ENCODE measurements around the gene FEV. TPM values are rescaled to one million over a fixed set of nuclear protein-coding genes. Genes with fewer than 3 reads are reported as not detected.

FEV gene
- total RNA-seq, 2 donors from 2014 or later = not detected

DNA sequence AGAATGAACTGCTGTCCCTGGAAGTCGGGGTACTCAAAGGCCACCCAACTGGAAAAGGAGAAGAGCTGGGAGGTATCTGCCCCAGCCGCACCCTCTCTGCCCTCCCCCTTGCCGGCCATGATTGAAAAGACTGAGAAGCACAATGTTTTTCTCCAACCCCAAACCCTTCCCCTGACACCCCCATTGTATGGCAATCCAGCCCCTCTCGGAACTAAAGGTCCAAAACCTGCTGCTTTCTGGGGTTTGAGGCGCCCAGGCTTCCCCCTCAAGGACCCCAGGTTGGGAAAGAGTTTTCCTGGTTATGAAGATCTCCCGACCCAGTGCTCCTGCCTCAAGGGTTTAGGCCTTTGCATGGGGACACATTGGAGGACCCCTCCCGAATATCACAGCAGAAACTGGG lies 7.2 kb upstream of the FEV start:
- H3K27me3 Mint-ChIP-seq = peaks cover 65% of the 10 kb centered on the region
- no peak overlapping the region for H3K4me3 Mint-ChIP-seq
- ATAC-seq (replicated peaks) = no peak
- H3K27ac Mint-ChIP-seq = no peak overlapping the region
- no peaks in the 10 kb centered on the region for H3K36me3 Mint-ChIP-seq (ENCODE audit: low read depth)
- H3K9me3 Mint-ChIP-seq = no peaks in the 10 kb centered on the region
- no peaks in the 10 kb centered on the region for H3K4me1 Mint-ChIP-seq

DNA sequence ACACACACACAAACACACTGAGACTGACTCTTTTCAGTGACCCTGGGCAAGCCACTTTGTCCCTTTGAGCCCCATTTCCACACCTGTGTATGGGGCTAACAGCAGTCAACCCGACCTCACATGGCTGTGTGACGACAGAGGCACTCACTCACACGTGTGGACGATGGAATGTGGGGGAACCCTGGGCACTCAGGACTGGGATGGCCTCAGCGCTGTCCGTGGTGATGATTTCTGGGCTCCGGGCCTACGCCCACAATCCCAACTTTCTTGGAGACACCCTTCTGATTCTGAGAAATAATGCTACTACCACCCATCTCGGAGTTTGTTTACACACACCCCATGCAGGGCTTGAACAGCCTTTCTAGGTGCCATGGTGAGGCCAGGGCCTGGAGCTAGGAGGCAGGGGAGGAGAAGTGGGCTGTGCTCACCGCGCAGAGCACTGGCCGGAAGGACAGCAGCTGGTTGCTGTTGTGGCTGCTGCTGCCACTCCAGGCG lies 6.7 kb upstream of the FEV start:
- peaks cover 66% of the 10 kb centered on the region for H3K27me3 Mint-ChIP-seq
- ATAC-seq (replicated peaks) = no peak
- no peaks in the 10 kb centered on the region for H3K4me1 Mint-ChIP-seq
- no peak overlapping the region for H3K4me3 Mint-ChIP-seq
- no peak overlapping the region for H3K27ac Mint-ChIP-seq
- H3K36me3 Mint-ChIP-seq (ENCODE audit: low read depth) = no peaks in the 10 kb centered on the region
- no peaks in the 10 kb centered on the region for H3K9me3 Mint-ChIP-seq

DNA sequence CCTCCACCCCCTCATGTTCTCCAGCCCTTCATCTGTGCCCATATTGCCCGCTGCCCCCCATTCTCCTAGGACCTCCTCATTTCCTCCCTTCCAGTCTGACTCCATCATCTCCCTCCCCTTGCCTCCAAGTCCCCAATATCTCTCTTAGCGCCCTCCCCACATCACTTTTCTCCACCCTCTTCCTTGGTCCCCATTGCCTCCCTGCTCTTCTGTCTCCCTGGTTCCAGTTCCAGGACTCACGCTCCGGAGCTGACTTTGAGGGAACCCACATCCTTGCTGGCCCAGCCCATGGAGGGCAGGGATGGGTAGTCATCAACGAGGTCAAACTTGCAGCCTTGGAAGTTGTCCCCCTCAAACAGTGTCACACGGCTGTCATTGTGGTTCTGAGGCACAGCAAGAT lies 5.6 kb upstream of the FEV start:
- Mint-ChIP-seq H3K4me3 (no peak overlapping the region), H3K27ac (no peak overlapping the region), H3K27me3 (peaks cover 72% of the 10 kb centered on the region), H3K9me3 (no peaks in the 10 kb centered on the region), H3K4me1 (no peaks in the 10 kb centered on the region), H3K36me3 (ENCODE audit: low read depth) (no peaks in the 10 kb centered on the region)
- ATAC-seq (replicated peaks) = no peak

DNA sequence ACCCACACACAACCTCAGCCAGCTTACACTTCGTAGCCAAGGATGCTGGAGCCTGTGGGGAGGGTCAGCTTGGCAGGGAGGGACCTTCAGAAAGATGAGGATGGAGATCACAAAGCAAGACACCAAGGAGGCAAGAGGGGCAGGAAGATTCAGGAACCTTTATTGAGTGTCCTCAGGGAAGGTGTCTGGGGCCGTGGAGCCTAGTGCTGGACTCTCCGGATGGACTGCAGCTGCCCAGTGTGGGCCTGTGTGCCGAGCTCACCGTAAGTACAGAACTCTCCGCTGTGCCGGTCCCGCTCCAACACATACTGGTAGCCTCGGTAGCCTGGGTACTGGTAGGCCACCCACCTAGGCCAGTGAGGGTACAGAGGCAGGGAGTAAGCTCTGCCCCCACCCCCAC lies 5.1 kb upstream of the FEV start:
- Mint-ChIP-seq H3K4me1 (no peaks in the 10 kb centered on the region), H3K27ac (no peak overlapping the region), H3K27me3 (peaks cover 68% of the 10 kb centered on the region), H3K4me3 (no peak overlapping the region), H3K9me3 (no peaks in the 10 kb centered on the region), H3K36me3 (ENCODE audit: low read depth) (no peaks in the 10 kb centered on the region)
- no peak for ATAC-seq (replicated peaks)

DNA sequence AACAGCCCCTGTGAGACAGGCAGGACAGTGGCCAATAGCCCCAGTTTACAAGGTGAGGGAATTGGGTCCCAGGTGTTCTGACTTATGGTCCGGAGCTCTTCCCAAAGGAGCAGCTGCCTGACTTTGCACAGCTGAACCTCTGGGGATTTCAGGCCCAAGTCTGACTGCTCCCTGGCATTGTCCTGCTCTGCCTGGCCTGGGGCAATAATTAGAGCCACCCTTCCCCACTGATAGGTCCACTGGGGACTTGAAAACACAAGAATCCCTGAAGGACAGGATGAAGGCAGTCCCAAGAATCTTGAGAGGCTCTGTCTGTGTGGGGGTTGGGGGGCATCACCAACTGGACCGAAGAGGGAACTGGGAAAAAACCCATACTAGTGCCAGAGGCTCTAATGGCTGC lies 3.7 kb upstream of the FEV start:
- H3K27ac Mint-ChIP-seq = no peak overlapping the region
- H3K4me1 Mint-ChIP-seq = no peaks in the 10 kb centered on the region
- no peak overlapping the region for H3K4me3 Mint-ChIP-seq
- ATAC-seq (replicated peaks) = no peak
- peaks cover 72% of the 10 kb centered on the region for H3K27me3 Mint-ChIP-seq
- no peaks in the 10 kb centered on the region for H3K36me3 Mint-ChIP-seq (ENCODE audit: low read depth)
- no peaks in the 10 kb centered on the region for H3K9me3 Mint-ChIP-seq

DNA sequence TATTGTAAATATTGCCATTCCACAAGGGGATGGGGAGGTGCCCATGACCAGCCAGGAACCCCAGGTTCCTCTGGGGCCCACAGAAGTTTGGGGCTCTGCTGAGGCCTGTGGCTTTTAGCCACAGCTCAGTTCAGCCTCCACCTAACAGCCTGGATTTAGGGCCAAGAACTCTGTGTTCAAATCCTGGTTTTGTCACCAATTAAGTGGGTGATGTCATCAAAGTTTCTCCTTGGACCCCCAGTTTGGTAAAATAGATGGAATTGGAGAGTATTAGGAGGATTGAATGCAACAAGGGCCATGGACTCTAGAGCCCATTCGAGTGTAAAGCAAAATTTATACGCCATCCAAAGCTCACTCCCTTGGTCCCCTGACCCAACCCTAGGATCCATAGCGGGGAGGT lies 3.2 kb upstream of the FEV start:
- no peak for ATAC-seq (replicated peaks)
- no peak overlapping the region for H3K27ac Mint-ChIP-seq
- no peak overlapping the region for H3K4me3 Mint-ChIP-seq

DNA sequence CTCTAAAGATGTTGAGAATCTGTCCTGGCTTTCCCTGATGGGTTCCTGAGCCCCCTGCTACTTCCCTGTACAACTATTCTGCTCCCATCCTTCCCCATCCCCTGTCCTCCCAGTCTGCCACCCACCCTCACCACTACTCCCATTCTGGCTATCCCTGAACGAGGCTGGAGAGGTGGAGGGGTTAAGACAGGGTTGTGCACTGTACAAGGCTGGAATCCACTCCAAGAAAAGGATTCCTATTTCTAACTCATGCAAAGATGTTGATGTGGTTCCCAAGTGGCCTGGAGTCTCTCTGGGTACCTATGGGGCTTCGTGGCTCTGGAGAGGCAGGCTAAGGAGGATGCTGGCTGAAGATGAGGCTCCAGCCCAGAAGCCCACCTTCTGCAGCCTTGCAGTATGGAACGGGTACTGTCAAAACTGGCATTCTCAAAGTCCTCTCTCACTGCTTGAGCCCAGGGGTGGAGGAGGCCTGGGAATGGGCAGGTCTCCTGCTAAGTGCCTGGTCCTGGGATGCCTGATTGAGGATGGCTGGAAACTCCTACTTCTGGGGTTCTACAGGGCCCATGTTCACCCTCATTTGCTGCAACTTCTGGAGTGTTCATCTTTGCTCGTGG lies 1.3 kb upstream of the FEV start:
- Mint-ChIP-seq H3K4me1 (peaks cover 1% of the 10 kb centered on the region), H3K36me3 (ENCODE audit: low read depth) (peaks cover 1% of the 10 kb centered on the region), H3K27ac (no peak overlapping the region), H3K27me3 (peaks cover 72% of the 10 kb centered on the region), H3K4me3 (no peak overlapping the region), H3K9me3 (no peaks in the 10 kb centered on the region)
- ATAC-seq (replicated peaks) = no peak

More for the DNA sequence above, 3.2 kb upstream of the FEV start:
- peaks cover 77% of the 10 kb centered on the region for H3K27me3 Mint-ChIP-seq
- no peaks in the 10 kb centered on the region for H3K4me1 Mint-ChIP-seq
- H3K36me3 Mint-ChIP-seq (ENCODE audit: low read depth) = no peaks in the 10 kb centered on the region
- H3K9me3 Mint-ChIP-seq = no peaks in the 10 kb centered on the region

DNA sequence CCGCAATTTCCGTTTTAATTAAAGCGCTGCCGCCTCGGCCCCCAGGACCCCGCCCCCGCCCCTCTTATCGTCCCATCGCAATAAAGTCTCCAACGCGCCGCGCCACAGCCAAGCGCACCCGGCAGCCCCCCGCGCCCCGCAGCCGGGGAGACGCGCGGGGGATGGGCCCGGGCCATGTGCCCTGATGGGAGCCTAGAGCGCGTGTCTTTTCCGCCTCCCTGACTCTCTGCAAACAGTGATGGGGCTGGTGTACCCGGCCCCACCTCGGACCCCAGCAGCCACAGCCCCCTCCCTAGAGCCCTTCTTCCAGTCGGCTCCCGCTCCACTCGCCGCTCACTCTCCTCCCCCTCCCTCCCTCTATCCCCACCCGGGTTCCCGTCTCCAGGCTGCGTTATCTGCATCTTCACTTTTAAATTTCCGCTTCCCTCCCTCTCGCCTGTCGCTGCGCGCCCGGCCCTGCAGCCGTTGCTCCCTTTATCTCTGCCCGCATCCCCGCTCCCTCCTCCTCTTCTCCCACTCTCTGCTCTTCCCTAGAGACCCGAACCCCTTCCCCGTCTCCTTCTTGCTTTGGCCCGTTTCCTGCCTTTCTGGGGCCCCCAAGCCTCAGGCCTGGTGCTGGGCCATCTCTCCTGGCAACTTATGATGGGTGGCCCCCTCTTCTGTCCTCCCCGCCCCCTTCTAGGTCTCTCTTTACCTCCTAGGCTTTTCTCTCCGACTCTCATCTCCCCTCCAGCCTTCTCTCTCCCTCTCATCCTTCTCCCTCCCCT lies 524 bp upstream of the FEV start:
- H3K4me3 Mint-ChIP-seq = no peak overlapping the region
- ATAC-seq (replicated peaks) = no peak

DNA sequence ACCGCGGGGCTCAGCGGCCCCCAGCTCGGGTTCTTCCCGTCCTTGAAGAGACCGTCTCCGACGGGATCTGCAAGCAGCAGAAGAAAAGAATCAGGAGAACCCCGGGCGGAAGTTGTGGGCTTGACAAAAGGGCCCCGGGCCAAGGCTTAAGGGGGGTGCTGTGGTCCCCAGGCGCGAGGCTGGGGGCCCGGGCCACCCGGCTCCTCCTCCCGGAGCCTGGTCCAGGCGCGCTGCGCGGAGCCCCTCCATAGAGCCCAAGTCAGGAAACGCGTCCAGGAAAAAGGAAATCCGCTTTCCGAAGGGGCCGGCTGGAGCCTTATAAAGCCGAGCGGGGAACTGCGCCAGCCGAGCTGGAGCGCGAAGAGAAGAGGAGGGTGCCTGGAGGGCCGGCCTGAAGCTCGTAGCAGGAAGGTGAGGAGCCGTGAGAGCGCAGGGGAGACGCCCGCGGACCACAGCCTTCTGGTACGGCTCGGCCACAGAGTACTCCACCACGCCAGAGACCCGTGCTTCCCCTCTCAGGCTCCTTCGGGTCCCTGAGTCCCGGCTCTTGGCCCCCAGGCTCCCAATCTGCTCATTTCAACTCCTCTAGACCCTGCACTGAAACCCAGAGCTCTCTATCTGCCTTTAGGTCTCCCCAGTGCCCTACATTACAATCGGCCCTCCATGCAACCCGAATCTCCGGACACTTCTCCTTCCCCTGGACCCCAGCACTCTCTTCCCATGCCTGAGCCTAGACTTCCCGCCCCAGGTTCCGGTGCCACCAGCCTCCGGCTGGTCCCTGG lies 554 bp downstream of the FEV start:
- peaks cover 6% of the 10 kb centered on the region for H3K4me1 Mint-ChIP-seq
- H3K27me3 Mint-ChIP-seq = peaks cover 64% of the 10 kb centered on the region
- H3K9me3 Mint-ChIP-seq = no peaks in the 10 kb centered on the region
- no peak for ATAC-seq (replicated peaks)
- H3K4me3 Mint-ChIP-seq = no peak overlapping the region
- H3K27ac Mint-ChIP-seq = no peak overlapping the region
- peaks cover 6% of the 10 kb centered on the region for H3K36me3 Mint-ChIP-seq (ENCODE audit: low read depth)

More for the DNA sequence above, 524 bp upstream of the FEV start:
- peaks cover 6% of the 10 kb centered on the region for H3K4me1 Mint-ChIP-seq
- H3K27me3 Mint-ChIP-seq = peaks cover 70% of the 10 kb centered on the region
- no peak overlapping the region for H3K27ac Mint-ChIP-seq
- no peaks in the 10 kb centered on the region for H3K9me3 Mint-ChIP-seq
- H3K36me3 Mint-ChIP-seq (ENCODE audit: low read depth) = peaks cover 6% of the 10 kb centered on the region

DNA sequence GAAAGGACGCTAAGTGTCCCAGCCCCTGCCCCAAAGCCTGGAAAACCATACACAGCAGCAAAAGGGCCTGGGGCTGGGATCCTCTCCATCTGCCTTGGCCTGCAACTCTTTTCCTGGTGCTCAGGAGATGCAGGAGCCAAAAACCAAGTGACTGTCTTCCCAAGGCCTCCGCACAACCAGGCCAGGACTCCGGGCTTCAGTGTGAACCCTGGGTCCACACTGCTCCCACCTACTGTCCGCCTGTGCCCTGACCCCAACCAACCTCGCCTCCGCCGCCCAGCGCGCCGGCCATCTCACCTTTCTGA lies 1.1 kb downstream of the FEV start:
- no peak for ATAC-seq (replicated peaks)
- Mint-ChIP-seq H3K9me3 (no peaks in the 10 kb centered on the region), H3K4me3 (no peak overlapping the region), H3K27me3 (peaks cover 60% of the 10 kb centered on the region), H3K4me1 (peaks cover 6% of the 10 kb centered on the region), H3K27ac (no peak overlapping the region), H3K36me3 (ENCODE audit: low read depth) (peaks cover 6% of the 10 kb centered on the region)

DNA sequence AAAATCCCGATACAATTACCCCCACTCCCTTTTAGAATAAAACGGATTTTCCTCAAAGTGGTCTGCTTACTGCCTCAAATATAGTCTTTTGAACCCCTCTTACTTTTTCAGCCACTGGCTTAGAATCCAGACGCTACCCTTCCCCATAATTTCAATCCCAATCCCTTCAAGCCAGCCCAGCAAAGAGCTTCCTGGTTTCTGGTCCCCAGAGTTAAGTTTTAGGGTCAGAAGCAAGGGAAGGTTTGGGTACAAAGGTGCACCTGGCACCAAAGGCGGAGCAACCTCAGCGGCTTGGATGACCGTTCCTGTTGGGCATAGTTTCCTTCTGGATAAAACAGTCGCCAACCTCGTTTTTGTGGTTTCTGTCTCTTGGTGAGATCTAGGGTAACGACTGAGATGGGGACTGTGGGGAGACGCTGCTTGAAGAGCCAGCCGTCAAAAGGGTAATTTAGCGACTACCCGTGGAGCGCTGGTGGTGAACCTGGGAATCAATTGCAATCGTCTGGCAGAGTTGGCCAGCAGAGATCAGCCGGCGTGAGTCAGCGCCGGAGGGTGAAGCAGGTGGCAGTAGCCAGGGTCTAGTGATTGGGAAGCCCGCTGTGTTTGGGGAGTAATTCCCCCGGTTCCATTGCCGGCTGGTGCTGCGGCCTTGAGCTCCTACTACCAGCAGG lies 1.6 kb downstream of the FEV start:
- no peak overlapping the region for H3K4me3 Mint-ChIP-seq
- no peaks in the 10 kb centered on the region for H3K9me3 Mint-ChIP-seq
- peaks cover 58% of the 10 kb centered on the region for H3K27me3 Mint-ChIP-seq
- no peak for ATAC-seq (replicated peaks)
- no peak overlapping the region for H3K27ac Mint-ChIP-seq
- H3K4me1 Mint-ChIP-seq = peaks cover 6% of the 10 kb centered on the region
- peaks cover 6% of the 10 kb centered on the region for H3K36me3 Mint-ChIP-seq (ENCODE audit: low read depth)

DNA sequence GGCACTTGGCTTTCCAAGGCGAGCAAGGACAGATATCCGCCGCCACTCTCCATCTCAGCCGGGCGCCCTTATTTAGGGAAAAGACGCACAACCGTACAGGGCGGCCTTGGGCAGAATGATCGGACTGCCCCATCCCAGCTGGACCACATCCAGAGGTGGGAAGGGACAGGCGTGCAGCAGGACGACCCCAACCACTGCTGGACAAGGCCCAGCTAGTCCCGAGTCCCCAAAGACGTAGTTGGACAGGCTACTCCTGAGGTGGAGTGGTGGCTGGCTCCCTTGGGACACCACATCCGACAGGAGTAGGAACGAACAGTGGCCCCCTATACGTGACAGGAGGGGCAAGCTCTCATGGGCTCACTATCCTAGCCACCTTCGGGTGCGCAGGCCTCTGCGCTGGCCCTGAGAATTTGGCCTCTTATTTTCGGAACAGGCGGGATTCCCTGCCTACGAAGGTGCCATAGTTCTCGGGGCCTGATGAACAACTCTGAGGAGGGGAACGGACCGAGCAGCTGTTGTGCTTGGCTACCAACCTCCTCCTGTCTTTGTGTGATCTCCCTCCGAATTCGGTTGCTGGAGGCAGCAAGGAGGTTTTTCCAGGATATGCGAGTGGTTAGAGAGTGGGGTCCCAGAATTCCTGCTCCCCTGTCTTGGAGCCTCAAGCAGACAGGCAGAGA lies 2.3 kb downstream of the FEV start:
- H3K36me3 Mint-ChIP-seq (ENCODE audit: low read depth) = peaks cover 6% of the 10 kb centered on the region

DNA sequence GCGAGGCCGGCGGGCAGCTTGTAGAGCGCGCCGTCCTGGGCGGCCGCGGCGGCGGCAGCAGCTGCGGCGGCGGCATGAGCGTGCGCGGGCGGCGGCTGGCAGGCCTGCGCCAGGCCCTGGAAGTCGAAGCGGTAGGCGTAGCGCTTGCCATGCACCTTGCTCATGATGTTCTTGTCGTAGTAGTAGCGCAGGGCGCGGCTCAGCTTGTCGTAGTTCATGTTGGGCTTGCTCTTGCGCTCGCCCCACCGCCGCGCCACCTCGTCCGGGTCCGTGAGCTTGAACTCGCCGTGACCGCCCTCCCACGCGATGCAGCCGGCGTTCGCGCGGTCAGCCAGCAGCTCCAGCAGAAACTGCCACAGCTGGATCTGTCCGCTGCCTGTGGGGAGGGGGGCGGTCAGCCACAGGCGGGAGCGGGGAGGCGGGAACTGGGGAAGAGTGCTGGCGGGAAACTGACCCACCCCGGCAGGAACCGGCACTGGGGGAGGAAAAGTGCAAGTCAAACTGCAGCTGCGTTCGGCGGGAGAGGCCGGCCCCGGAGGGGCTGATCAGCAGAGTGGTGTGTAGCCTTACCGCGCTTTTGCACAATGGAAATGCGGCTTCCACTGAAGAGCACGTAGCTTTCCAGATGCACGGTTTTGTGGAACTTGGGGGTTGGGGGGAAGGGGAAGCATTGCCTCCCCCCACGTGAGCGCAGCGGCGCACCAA lies 3.0 kb downstream of the FEV start:
- no peaks in the 10 kb centered on the region for H3K9me3 Mint-ChIP-seq
- peaks cover 55% of the 10 kb centered on the region for H3K27me3 Mint-ChIP-seq
- H3K36me3 Mint-ChIP-seq (ENCODE audit: low read depth) = peaks cover 6% of the 10 kb centered on the region
- no peak overlapping the region for H3K27ac Mint-ChIP-seq
- peak; percentile 42 for ATAC-seq (replicated peaks)
- H3K4me1 Mint-ChIP-seq = peaks cover 6% of the 10 kb centered on the region
- peak overlapping the region; percentile 53 for H3K4me3 Mint-ChIP-seq

More for the DNA sequence above, 2.3 kb downstream of the FEV start:
- H3K4me1 Mint-ChIP-seq = peaks cover 6% of the 10 kb centered on the region
- H3K9me3 Mint-ChIP-seq = no peaks in the 10 kb centered on the region
- peak overlapping the region; percentile 53 for H3K4me3 Mint-ChIP-seq
- peaks cover 57% of the 10 kb centered on the region for H3K27me3 Mint-ChIP-seq
- no peak for ATAC-seq (replicated peaks)
- H3K27ac Mint-ChIP-seq = no peak overlapping the region

All from activated T-helper 17 cell treated with anti-CD3 and anti-CD28 coated beads, Interleukin-2, amount 50 U/mL, for 72 hours (primary cell).